Measurements from ENCODE around the gene PPIA.
"Not testable (repeated sequence)": the region's sequence is repeated elsewhere in the genome, so short reads cannot be mapped to it uniquely, and the experiment has no call there.

Gene PPIA

GRCh38 chr7:44798649-44799305 is 2.3 kb downstream of the PPIA start:
- Histone ChIP-seq H3K27me3 (ENCODE audit: control insufficient read depth in 5 of 5, insufficient read depth in 4 of 5, low read length in 5 of 5) (no peaks in the 10 kb centered on the region), H3K9ac (ENCODE audit: low read length in 5 of 5) (peak overlapping the region in 3 of 5 donors; percentile 79 to 91 (median 86)), H3K9me3 (ENCODE audit: control insufficient read depth in 5 of 5, low read length in 5 of 5) (no peaks in the 10 kb centered on the region), H3K4me1 (ENCODE audit: control insufficient read depth in 5 of 5, insufficient read depth in 5 of 5, low read length in 5 of 5) (peaks cover 5 to 32% (median 26%) of the 10 kb centered on the region in 5 donors), H3K4me3 (ENCODE audit: low read depth in 1 of 5, low read length in 5 of 5) (peak overlapping the region in 4 of 5 donors; percentile 16 to 53 (median 27)), H3K27ac (ENCODE audit: low read depth, low read length) (peak overlapping the region; percentile 99), H3K36me3 (ENCODE audit: control insufficient read depth in 5 of 5, insufficient read depth in 5 of 5, low read length in 5 of 5) (peaks cover 12 to 45% (median 39%) of the 10 kb centered on the region in 5 donors)

- Histone ChIP-seq H3K9me3 (ENCODE audit: control insufficient read depth in 5 of 5, low read length in 5 of 5) (no peaks in the 10 kb centered on the region), H3K36me3 (ENCODE audit: control insufficient read depth in 5 of 5, insufficient read depth in 5 of 5, low read length in 5 of 5) (peaks cover 12 to 56% (median 44%) of the 10 kb centered on the region in 5 donors), H3K27ac (ENCODE audit: low read depth, low read length) (no peak overlapping the region), H3K27me3 (ENCODE audit: control insufficient read depth in 5 of 5, insufficient read depth in 4 of 5, low read length in 5 of 5) (no peaks in the 10 kb centered on the region), H3K4me1 (ENCODE audit: control insufficient read depth in 5 of 5, insufficient read depth in 5 of 5, low read length in 5 of 5) (peaks cover 5 to 36% (median 28%) of the 10 kb centered on the region in 5 donors), H3K9ac (ENCODE audit: low read length in 5 of 5) (no peak overlapping the region), H3K4me3 (ENCODE audit: low read depth in 1 of 5, low read length in 5 of 5) (no peak overlapping the region)
Measured at GRCh38 chr7:44799939-44800338, 3.5 kb downstream of the PPIA start.

DNA sequence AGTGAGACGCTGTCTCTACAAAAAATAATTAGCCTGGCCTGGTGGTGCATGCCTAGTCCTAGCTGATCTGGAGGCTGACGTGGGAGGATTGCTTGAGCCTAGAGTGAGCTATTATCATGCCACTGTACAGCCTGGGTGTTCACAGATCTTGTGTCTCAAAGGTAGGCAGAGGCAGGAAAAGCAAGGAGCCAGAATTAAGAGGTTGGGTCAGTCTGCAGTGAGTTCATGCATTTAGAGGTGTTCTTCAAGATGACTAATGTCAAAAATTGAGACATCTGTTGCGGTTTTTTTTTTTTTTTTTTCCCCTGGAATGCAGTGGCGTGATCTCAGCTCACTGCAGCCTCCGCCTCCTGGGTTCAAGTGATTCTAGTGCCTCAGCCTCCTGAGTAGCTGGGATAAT is 5.4 kb downstream of the PPIA start:
- Histone ChIP-seq H3K9ac (ENCODE audit: low read length in 5 of 5) (no peak overlapping the region), H3K4me1 (ENCODE audit: control insufficient read depth in 5 of 5, insufficient read depth in 5 of 5, low read length in 5 of 5) (peaks cover 5 to 33% (median 24%) of the 10 kb centered on the region in 5 donors), H3K27me3 (ENCODE audit: control insufficient read depth in 5 of 5, insufficient read depth in 4 of 5, low read length in 5 of 5) (no peaks in the 10 kb centered on the region), H3K4me3 (ENCODE audit: low read depth in 1 of 5, low read length in 5 of 5) (no peak overlapping the region), H3K36me3 (ENCODE audit: control insufficient read depth in 5 of 5, insufficient read depth in 5 of 5, low read length in 5 of 5) (peaks cover 12 to 61% (median 45%) of the 10 kb centered on the region in 5 donors), H3K27ac (ENCODE audit: low read depth, low read length) (no peak overlapping the region), H3K9me3 (ENCODE audit: control insufficient read depth in 5 of 5, low read length in 5 of 5) (no peaks in the 10 kb centered on the region)

GRCh38 chr7:44802418-44803025 is 6.0 kb downstream of the PPIA start:
- Histone ChIP-seq H3K4me3 (ENCODE audit: low read depth in 1 of 5, low read length in 5 of 5) (no peak overlapping the region), H3K27ac (ENCODE audit: low read depth, low read length) (no peak overlapping the region), H3K27me3 (ENCODE audit: control insufficient read depth in 5 of 5, insufficient read depth in 4 of 5, low read length in 5 of 5) (no peaks in the 10 kb centered on the region), H3K36me3 (ENCODE audit: control insufficient read depth in 5 of 5, insufficient read depth in 5 of 5, low read length in 5 of 5) (peaks cover 12 to 61% (median 45%) of the 10 kb centered on the region in 5 donors), H3K9me3 (ENCODE audit: control insufficient read depth in 5 of 5, low read length in 5 of 5) (no peaks in the 10 kb centered on the region), H3K9ac (ENCODE audit: low read length in 5 of 5) (peak overlapping the region in 1 of 5 donors; percentile 1), H3K4me1 (ENCODE audit: control insufficient read depth in 5 of 5, insufficient read depth in 5 of 5, low read length in 5 of 5) (peaks cover 5 to 27% (median 22%) of the 10 kb centered on the region in 5 donors)

DNA sequence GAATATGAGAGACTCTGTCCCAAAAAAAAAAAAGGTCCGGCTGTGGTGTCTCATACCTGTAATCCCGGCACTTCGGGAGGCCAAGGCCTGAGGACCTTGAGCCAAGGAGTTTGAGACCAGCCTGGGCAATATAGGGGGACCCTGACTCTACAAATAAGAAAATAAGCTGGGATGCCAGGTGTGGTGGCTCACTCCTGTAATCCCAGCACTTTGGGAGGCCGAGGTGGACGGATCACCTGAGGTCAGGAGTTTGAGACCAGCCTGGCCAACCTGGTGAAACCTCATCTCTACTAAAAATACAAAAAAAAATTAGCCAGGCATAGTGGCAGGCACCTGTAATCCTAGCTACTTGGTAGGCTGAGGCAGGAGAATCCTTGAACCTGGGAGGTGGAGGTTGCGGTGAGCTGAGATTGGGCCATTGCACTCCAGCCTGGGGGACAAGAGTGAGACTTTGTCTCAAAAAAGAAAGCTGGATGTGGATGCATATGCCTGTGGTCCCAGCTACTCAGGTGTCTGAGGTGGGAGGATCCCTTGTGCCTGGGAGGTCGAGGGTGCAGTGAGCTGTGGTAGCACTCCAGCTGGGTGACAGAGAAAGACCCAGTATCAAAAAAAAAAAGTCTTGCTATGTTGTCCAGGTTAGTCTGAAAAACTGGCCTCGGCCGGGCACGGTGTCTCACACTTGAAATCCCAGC is 7.5 kb downstream of the PPIA start:
- not testable (repeated sequence) for H3K27ac ChIP-seq (ENCODE audit: low read depth, low read length); H3K4me3 ChIP-seq (ENCODE audit: low read depth in 1 of 5, low read length in 5 of 5); H3K9me3 ChIP-seq (ENCODE audit: control insufficient read depth in 5 of 5, low read length in 5 of 5); H3K9ac ChIP-seq (ENCODE audit: low read length in 5 of 5); H3K27me3 ChIP-seq (ENCODE audit: control insufficient read depth in 5 of 5, insufficient read depth in 4 of 5, low read length in 5 of 5)
- Histone ChIP-seq H3K36me3 (ENCODE audit: control insufficient read depth in 5 of 5, insufficient read depth in 5 of 5, low read length in 5 of 5) (peaks cover 12 to 60% (median 45%) of the 10 kb centered on the region in 5 donors), H3K4me1 (ENCODE audit: control insufficient read depth in 5 of 5, insufficient read depth in 5 of 5, low read length in 5 of 5) (peaks cover 0 to 13% (median 8%) of the 10 kb centered on the region in 5 donors)

- no peaks in the 10 kb centered on the region for H3K27me3 ChIP-seq (ENCODE audit: control insufficient read depth in 5 of 5, insufficient read depth in 4 of 5, low read length in 5 of 5)
- no peak overlapping the region for H3K4me3 ChIP-seq (ENCODE audit: low read depth in 1 of 5, low read length in 5 of 5)
- H3K27ac ChIP-seq (ENCODE audit: low read depth, low read length) = no peak overlapping the region
- peaks cover 0 to 11% (median 0%) of the 10 kb centered on the region in 5 donors for H3K4me1 ChIP-seq (ENCODE audit: control insufficient read depth in 5 of 5, insufficient read depth in 5 of 5, low read length in 5 of 5)
- H3K9ac ChIP-seq (ENCODE audit: low read length in 5 of 5) = no peak overlapping the region
- H3K36me3 ChIP-seq (ENCODE audit: control insufficient read depth in 5 of 5, insufficient read depth in 5 of 5, low read length in 5 of 5) = peaks cover 7 to 43% (median 33%) of the 10 kb centered on the region in 5 donors
- no peaks in the 10 kb centered on the region for H3K9me3 ChIP-seq (ENCODE audit: control insufficient read depth in 5 of 5, low read length in 5 of 5)
Measured at GRCh38 chr7:44805950-44806349, 9.5 kb downstream of the PPIA start.

GRCh38 chr7:44808914-44809393 is 12.5 kb downstream of the PPIA start:
- H3K4me3 ChIP-seq (ENCODE audit: low read depth in 1 of 5, low read length in 5 of 5) = no peak overlapping the region
- H3K27me3 ChIP-seq (ENCODE audit: control insufficient read depth in 5 of 5, insufficient read depth in 4 of 5, low read length in 5 of 5) = no peaks in the 10 kb centered on the region
- H3K36me3 ChIP-seq (ENCODE audit: control insufficient read depth in 5 of 5, insufficient read depth in 5 of 5, low read length in 5 of 5) = peaks cover 0 to 14% (median 8%) of the 10 kb centered on the region in 5 donors
- no peak overlapping the region for H3K9ac ChIP-seq (ENCODE audit: low read length in 5 of 5)
- no peak overlapping the region for H3K27ac ChIP-seq (ENCODE audit: low read depth, low read length)
- no peaks in the 10 kb centered on the region for H3K9me3 ChIP-seq (ENCODE audit: control insufficient read depth in 5 of 5, low read length in 5 of 5)
- H3K4me1 ChIP-seq (ENCODE audit: control insufficient read depth in 5 of 5, insufficient read depth in 5 of 5, low read length in 5 of 5) = peaks cover 0 to 11% (median 0%) of the 10 kb centered on the region in 5 donors

DNA sequence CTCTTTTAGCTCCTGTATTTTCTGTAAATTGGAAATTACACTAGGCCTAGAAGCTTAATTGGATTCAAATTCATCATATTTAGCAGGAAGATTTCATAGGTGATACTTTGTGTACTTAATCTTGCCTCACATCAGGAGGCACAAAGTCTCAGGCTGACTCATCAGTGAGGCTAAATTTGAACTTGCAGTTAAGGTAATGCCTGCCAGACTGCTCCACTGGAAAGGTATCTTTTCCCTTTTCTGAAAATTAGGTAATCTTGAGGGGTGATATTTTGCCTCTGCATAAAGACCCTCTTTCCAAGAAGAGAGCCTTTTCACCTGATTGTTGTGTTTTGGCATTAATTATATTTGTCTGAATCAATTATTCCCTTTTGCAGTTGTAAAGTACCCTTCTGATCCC is 14.6 kb downstream of the PPIA start:
- no peaks in the 10 kb centered on the region for H3K36me3 ChIP-seq (ENCODE audit: control insufficient read depth in 5 of 5, insufficient read depth in 5 of 5, low read length in 5 of 5)
- H3K27ac ChIP-seq (ENCODE audit: low read depth, low read length) = no peak overlapping the region
- H3K4me3 ChIP-seq (ENCODE audit: low read depth in 1 of 5, low read length in 5 of 5) = no peak overlapping the region
- H3K9ac ChIP-seq (ENCODE audit: low read length in 5 of 5) = no peak overlapping the region
- no peaks in the 10 kb centered on the region for H3K9me3 ChIP-seq (ENCODE audit: control insufficient read depth in 5 of 5, low read length in 5 of 5)
- H3K27me3 ChIP-seq (ENCODE audit: control insufficient read depth in 5 of 5, insufficient read depth in 4 of 5, low read length in 5 of 5) = no peaks in the 10 kb centered on the region
- no peaks in the 10 kb centered on the region for H3K4me1 ChIP-seq (ENCODE audit: control insufficient read depth in 5 of 5, insufficient read depth in 5 of 5, low read length in 5 of 5)

DNA sequence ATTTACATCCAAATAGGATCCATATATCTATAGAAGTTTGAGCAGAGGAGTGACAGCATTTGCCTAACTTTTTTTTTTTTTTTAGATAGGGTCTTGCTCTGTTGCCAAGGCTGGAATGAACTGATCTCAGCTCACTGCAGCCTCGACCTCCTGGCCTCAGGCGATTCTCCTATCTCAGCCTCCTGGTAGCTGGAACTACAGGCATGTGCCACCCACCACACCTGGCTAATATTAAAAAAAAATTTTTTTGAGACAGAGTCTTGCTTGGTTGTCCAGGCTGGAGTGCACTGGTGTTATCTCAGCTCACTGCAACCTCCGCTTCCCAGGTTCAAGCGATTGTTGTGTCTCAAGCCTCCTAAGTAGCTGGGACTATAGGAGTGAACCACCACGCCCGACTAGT is 15.1 kb downstream of the PPIA start:
- Histone ChIP-seq H3K4me3 (ENCODE audit: low read depth in 1 of 5, low read length in 5 of 5) (no peak overlapping the region), H3K36me3 (ENCODE audit: control insufficient read depth in 5 of 5, insufficient read depth in 5 of 5, low read length in 5 of 5) (no peaks in the 10 kb centered on the region), H3K4me1 (ENCODE audit: control insufficient read depth in 5 of 5, insufficient read depth in 5 of 5, low read length in 5 of 5) (no peaks in the 10 kb centered on the region), H3K9ac (ENCODE audit: low read length in 5 of 5) (no peak overlapping the region), H3K27ac (ENCODE audit: low read depth, low read length) (no peak overlapping the region), H3K27me3 (ENCODE audit: control insufficient read depth in 5 of 5, insufficient read depth in 4 of 5, low read length in 5 of 5) (no peaks in the 10 kb centered on the region), H3K9me3 (ENCODE audit: control insufficient read depth in 5 of 5, low read length in 5 of 5) (no peaks in the 10 kb centered on the region)

- Histone ChIP-seq H3K9me3 (ENCODE audit: control insufficient read depth in 5 of 5, low read length in 5 of 5) (no peaks in the 10 kb centered on the region), H3K4me3 (ENCODE audit: low read depth in 1 of 5, low read length in 5 of 5) (no peak overlapping the region), H3K4me1 (ENCODE audit: control insufficient read depth in 5 of 5, insufficient read depth in 5 of 5, low read length in 5 of 5) (no peaks in the 10 kb centered on the region), H3K9ac (ENCODE audit: low read length in 5 of 5) (no peak overlapping the region), H3K36me3 (ENCODE audit: control insufficient read depth in 5 of 5, insufficient read depth in 5 of 5, low read length in 5 of 5) (no peaks in the 10 kb centered on the region), H3K27ac (ENCODE audit: low read depth, low read length) (no peak overlapping the region), H3K27me3 (ENCODE audit: control insufficient read depth in 5 of 5, insufficient read depth in 4 of 5, low read length in 5 of 5) (no peaks in the 10 kb centered on the region)
Measured at GRCh38 chr7:44814919-44815318, 18.4 kb downstream of the PPIA start.
